GM19324 (cell line): ENCODE results near the gene RPAIN.

ENCODE experiments used
- ATAC-seq: cut with Tn5 transposase; IDR thresholded peaks from one replicate; pipeline ENCODE4 v1.9.1; 2021; ENCODE audit warnings: mild to moderate bottlenecking, moderate library complexity; ENCODE audit not compliant: unreplicated experiment, low FRiP score

Gene RPAIN

DNA sequence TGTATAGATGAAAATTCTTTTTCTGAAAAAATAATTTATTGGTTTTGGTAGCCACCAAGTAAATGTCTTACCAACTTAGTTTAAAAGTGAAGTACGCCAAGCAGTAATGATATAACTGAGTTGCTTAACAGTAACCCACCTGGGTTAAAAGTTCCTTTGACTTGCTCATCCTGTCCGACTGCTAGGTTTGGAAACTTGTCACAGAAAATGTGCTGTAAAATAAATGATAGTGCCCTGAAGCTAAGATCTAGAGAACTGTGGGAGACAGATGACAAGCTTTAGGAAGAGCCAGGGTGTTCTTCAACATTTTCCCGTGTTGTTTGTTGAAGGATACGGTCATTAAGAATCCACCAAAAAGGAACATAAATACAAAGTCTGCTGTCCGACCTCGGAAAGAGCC lies 61.0 kb downstream of the RPAIN start:
- ATAC-seq, result no peak

DNA sequence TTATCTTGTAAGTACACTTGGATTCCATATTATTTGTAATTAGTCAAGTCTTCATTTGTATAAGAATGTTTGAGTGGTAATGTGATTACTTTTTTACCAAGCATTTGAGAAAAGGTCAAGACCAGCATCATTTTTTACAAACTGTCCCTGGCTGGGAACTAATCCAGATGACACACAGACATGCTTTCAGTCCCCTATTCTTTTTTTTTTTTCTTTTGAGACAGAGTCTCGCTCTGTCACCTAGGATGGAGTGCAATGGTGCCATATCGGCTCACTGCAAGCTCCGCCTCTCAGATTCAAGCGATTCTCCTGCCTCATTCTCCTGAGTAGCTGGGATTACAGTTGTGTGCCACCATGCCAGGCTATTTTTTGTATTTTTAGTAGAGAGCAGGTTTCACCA lies 61.5 kb downstream of the RPAIN start:
- no peak for ATAC-seq
